Ovary (tissue), 3 donors: ENCODE data around the gene NKX6-2.

ENCODE experiments used
- EP300 ChIP-seq: sonication (generic); formaldehyde crosslinking; IDR thresholded peaks from one replicate; pipeline ENCODE4 v1.6.1; 2017; ENCODE audit warnings: antibody characterized with exemption
- POLR2A ChIP-seq: fragments of 450-650 bp; IDR thresholded peaks from one replicate; pipeline ENCODE4 v1.6.1; 2017; ENCODE audit warnings: antibody characterized with exemption, mild to moderate bottlenecking, moderate library complexity
- TF ChIP-seq, protein P1 (sequence below), 3 donors: fragments of 450-650 bp in 2 of 3; fragments of 200-600 bp in 1 of 3; IDR thresholded peaks; one replicate each; pipeline versions ENCODE4 v1.5.1 to v1.8.0; 2016 to 2022; ENCODE audit warnings: antibody characterized with exemption in 3 of 3, mild to moderate bottlenecking in 1 of 3
- donor health status: DM: no; HTN: no; CAD: no.

GRCh38 chr10:132790934-132791829 is 5.2 kb upstream of the NKX6-2 start:
- TF ChIP-seq, protein P1, sequence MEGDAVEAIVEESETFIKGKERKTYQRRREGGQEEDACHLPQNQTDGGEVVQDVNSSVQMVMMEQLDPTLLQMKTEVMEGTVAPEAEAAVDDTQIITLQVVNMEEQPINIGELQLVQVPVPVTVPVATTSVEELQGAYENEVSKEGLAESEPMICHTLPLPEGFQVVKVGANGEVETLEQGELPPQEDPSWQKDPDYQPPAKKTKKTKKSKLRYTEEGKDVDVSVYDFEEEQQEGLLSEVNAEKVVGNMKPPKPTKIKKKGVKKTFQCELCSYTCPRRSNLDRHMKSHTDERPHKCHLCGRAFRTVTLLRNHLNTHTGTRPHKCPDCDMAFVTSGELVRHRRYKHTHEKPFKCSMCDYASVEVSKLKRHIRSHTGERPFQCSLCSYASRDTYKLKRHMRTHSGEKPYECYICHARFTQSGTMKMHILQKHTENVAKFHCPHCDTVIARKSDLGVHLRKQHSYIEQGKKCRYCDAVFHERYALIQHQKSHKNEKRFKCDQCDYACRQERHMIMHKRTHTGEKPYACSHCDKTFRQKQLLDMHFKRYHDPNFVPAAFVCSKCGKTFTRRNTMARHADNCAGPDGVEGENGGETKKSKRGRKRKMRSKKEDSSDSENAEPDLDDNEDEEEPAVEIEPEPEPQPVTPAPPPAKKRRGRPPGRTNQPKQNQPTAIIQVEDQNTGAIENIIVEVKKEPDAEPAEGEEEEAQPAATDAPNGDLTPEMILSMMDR (IDR thresholded peaks at IDR 0.05): no peak
- TF ChIP-seq EP300: no peak
- TF ChIP-seq POLR2A: no peak
